GM18907 (cell line): ENCODE results near the gene CC2D2B.
"Not testable (repeated sequence)": the region's sequence is repeated elsewhere in the genome, so short reads cannot be mapped to it uniquely, and the experiment has no call there.

ENCODE experiments used
- ATAC-seq: cut with Tn5 transposase; IDR thresholded peaks from one replicate; pipeline ENCODE4 v1.9.1; 2021; ENCODE audit warnings: mild to moderate bottlenecking, moderate library complexity; ENCODE audit not compliant: unreplicated experiment

Gene CC2D2B

GRCh38 chr10:96014473-96015102 lies 106.8 kb downstream of the CC2D2B start:
- ATAC-seq = no peak

GRCh38 chr10:96017191-96017687 lies 109.5 kb downstream of the CC2D2B start:
- ATAC-seq = peak; percentile 64

DNA sequence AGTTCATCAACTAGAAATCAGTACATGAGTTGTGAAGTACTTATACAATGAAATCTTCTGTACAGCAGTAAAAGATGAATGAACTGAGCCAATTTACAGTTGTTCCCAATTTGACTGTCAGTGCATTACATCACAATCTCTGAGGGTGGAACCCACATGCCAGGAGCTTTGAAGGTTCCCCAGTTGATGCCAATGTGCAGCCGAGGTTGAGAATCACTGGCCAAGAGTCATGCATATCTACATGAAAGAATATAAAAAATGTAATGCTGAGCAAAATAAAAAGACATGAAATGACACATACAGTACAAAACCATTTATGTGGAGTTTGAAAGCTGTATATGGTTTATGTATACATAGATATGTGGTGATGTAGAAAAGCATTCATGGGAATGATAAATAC lies 113.6 kb downstream of the CC2D2B start:
- ATAC-seq = no peak

GRCh38 chr10:96022739-96023138 lies 115.0 kb downstream of the CC2D2B start:
- no peak for ATAC-seq

- no peak for ATAC-seq
Measured at GRCh38 chr10:96023168-96023567, 115.4 kb downstream of the CC2D2B start.

GRCh38 chr10:96025566-96025965 lies 117.8 kb downstream of the CC2D2B start:
- ATAC-seq = peak; percentile 67

DNA sequence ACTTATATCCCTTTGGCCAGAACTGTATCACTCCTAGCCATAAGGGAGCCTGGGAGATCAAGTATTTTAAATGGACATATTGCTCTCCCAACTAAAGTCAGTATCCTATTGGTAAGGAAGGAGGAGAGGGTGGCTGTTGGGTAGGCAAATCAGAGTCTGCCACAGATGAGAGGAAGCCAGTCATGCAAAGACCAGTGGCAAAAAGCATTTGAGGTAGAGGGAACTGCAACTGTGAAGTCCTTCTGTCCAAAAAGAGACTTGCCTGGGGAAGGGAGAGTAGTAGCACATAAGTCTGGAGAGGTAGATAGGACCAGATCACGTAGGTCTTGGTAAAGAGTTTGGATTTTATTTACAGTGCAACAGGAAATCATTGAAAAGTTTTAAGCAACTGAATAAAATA lies 126.8 kb downstream of the CC2D2B start:
- no peak for ATAC-seq

DNA sequence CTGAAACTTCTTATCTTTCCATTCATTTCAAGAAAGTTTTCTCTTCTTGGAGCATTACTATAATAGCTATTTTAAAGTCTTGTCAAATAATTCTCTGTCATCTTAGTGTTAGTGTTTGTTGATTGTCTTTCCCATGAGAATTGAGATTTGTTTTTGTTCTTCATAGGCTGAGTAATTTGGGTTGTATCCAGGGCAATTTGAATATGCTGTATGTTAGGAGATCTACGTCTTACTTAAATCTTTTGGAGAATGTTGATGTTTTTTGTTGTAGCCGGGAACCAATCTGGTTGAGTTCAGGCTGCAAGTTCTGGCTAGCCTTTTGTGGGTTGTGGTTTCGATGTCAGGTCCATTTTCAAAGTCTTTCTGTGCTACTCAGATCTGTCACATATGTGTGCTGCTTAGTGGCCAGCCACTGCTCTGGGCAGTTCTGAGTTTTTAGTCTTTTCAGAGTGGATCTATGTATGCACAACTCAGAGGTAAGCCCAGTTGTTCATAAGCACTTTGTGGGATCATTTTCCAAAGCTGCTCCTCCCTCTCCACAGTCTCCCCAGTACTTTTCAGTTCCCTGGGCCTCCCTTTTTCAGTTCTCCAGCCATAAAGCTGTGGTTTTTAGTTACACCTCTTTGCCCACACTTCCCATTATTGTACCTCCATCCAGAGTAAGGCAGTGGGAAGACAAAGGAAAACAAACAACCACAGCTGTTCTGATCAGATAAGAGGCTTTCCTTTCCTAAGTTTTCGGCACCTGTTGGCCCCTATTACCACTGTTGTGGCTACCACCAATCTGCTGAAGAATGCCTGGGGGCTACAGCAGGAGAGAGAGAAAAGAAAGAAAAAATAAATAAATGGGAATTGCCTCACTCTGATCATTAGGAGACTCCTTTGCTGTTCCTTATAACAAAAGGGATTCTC lies 131.0 kb downstream of the CC2D2B start:
- no peak for ATAC-seq

GRCh38 chr10:96041146-96041545 lies 133.4 kb downstream of the CC2D2B start:
- no peak for ATAC-seq

DNA sequence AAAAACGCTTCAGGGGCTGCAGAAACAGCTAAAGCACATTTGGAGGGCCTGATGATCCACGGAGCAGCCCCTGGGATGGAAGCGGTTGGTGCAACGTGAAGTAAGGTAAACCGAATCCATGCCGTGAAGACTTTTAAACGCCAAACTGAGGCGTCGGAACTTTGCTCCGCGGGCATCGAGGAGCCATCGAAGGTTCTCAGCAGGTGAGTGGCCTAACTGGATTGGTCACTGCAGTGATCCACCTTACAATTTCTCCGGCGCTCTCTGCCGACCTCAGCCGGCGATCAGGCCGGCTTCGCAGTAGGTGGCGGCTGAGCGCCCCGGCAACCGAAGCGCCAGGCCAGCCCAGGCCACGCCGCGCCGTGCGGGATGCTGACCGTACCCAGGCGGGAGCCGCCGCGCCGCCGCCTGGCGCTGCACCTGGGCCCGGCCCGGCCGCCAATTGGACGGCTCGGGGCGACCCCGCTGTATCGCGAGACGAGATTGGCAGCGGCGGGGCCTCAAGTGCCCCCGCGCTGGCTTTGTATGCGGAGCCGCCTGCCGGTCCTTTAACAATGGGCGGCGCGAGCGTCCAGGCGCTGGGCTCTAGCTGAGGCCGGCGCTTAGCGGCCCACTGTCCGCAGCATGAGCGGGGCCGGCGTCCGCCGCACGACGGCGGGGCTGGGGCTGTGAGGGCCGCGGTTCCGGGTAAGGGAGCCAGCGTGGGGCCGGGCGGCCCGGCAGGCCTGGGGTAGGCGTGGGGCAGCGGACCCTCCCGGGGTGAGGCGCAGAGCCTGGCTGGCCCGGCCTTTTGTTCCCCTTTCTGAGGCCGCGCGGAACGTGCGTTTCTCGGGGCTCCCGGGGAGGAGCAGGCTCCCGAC lies 135.5 kb downstream of the CC2D2B start, which contains the start of gene CCNJ:
TSS of gene CCNJ (plus strand) at position 551 of the 860 bp plus-strand sequence. CDS start 811 bp downstream, outside the sequence.
- ATAC-seq = peak; percentile 90

DNA sequence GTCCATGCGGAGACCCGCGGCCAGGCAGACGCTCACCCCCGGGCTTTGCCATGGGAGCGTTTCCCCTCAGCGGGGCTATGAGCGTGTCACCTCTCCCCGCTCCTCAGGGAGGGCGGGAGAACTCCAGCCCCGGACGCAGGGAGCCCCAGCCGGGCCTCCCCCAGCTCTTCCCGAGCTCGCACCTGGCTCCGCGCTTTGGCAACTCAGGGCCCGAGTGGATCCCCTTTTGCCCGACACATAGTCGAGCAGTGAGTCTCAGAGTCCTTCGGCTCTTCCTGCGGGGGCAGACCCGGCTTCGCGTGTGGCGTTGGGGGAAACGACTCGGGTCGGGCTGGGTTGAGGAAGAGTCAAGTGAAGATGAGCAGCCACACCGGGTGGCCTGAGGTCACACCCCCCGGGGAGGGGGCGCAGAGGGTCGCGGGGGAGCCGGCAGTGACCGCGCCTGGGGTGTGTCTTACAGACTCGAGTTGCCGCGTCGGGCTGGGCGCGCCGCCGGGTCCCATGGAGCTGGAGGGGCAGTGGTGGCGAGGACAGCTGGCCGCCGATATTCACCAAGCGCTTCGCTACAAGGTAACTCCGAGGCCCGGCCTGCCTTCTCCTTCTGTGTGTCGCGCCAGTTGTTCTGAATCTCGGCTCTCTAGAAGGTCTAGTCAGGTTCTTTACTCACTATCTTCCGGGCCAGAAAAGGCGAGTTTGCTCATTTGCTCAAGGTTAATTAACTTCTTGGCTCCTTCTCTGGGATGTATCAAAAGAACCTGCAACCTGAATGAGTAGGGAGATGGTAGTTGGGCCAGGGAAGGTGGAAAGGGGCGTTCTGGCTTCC lies 136.3 kb downstream of the CC2D2B start:
- ATAC-seq = peak; percentile 41

GRCh38 chr10:96044736-96045135 lies 137.0 kb downstream of the CC2D2B start:
- no peak for ATAC-seq

GRCh38 chr10:96046546-96046945 lies 138.8 kb downstream of the CC2D2B start:
- no peak for ATAC-seq

DNA sequence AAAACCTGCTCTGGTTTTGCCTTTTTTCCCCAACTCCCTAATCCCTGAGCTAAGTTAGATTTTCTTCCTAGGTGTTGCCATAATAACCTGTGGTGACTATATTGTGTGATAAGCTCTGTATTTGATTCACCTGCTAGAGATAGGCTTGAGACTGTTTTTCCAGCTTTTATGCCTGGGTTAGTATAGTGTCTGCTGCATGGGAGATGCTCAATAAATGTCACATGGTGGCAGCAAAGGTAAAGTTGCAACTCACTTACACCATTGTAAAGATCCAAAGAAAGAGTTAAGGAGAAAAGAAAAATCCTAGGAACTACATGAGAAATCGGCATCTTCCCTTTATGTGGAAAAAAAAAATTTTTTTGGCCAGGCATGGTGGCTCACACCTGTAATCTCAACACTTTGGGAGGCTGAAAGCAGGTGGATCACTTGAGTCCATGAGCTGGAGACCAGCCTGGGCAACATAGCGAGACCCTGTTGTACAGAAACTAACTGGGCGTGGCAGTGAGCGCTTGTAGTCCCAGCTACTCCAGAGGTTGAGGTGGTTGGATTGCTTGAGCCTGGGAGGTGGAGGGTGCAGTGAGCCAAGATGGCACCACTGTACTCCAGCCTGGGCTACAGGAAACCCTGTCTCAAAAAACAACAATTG lies 139.4 kb downstream of the CC2D2B start:
- no peak for ATAC-seq

DNA sequence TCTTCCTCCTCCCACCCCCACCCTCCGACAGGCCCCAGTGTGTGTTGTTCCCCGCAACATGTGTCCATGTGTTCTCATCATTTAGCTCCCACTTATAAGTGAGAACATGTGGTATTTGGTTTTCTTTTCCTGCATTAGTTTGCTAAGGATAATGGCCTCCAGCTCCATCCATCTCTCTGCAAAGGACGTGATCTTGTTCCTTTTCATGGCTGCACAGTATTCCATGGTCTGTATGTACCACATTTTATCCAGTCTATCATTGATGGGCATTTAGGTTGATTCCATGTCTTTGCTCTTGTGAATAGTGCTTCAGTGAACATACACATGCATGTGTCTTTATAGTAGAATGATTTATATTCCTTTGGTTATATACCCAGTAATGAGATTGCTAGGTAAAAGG lies 140.2 kb downstream of the CC2D2B start:
- ATAC-seq = not testable (repeated sequence)

DNA sequence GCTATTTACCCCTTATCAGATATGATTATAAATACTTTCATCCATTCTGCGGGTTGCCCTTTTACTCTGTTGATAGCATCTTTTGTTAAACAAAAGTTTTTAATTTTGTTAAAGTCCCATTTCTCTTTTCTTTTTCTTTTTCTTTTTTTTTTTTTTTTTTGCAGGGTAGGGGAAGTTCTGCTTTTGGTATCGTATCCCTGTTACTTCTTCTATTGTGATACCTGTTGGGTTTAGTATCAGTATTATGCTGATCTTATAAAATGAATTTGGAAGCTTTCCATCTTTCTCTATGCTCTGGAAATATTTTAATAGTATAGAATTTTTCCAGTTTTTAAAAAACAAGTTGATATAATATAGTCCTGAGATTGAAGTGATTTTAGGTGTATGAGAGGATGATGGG lies 141.6 kb downstream of the CC2D2B start:
- no peak for ATAC-seq

GRCh38 chr10:96053985-96054384 lies 146.2 kb downstream of the CC2D2B start:
- no peak for ATAC-seq

- ATAC-seq = no peak
Measured at GRCh38 chr10:96056787-96057186, 149.0 kb downstream of the CC2D2B start.

GRCh38 chr10:96061232-96061631 lies 153.5 kb downstream of the CC2D2B start:
- ATAC-seq = no peak

DNA sequence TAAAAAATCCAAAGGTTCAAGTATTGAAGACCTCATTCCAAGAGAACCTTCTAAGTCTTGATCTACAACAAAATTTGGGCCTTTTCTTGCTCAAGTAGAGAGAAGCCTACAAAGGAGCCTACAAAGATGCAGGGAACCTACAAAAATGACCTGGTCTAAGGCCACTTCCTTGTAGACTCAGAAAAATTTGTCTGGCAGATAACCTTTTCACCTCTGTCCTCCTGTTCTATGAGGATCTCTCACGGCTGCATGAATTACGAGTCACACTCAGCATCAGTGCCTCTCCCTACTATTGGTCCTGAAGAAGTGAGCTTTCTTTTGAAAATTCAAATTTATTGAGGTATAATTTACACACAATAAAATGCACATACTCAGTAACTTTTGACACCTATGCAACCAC lies 164.9 kb downstream of the CC2D2B start:
- ATAC-seq = no peak
